ENCODE data around the gene PSMD14. TPM values are rescaled to one million over a fixed set of nuclear protein-coding genes. Genes with fewer than 3 reads are reported as not detected.
A peak's percentile ranks its signal among the peaks of the same experiment; 100 is the strongest.

PSMD14 gene
- total and polyA plus RNA-seq, 2 of the 13 experiments (the other 11 are each of a cell fraction or from before 2014, with no cell fraction given), result 60.6 to 149 TPM

DNA sequence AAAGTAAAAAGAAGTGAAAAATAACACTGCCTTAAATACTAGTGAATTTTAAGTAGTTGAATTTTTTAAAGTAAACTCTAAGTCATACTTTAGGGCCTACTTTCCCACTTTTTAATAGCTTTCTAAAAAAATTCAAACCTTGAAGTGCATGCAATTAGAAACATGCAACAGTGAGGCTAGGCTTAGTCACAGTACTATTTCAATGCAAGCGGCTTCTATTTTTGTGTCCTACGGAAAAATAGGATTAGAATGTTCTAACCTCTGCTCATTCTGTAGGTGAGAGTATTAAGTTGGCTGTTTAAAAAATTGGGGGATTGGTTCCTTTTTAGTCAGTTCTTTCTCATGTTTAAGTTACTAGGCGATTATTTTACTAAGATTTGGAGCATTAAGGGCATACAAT, 39.1 kb upstream of the PSMD14 start:
- intact Hi-C loops (cut with micrococcal nuclease; ENCODE audit: unreplicated experiment) (no loop called here), in situ Hi-C loops (cut with HindIII; ENCODE audit: extremely low pct_ligation_motif_present, low pct_unique_long_range_greater_than_20kb) (loop anchor here (25.0 kb wide), 2 partner anchors 293 to 668 kb away; no protein-coding TSS in a partner anchor)
- POLR2A ChIA-PET, result no interaction called here
- H3K27me3 ChIP-seq (ENCODE audit: control insufficient read depth in 1 of 2, insufficient read depth in 2 of 2, low read length in 2 of 2), result peaks cover 2 to 7% of the 10 kb centered on the region in 2 experiments; a peak in 4 of 5 replicates
- 62% methylated on average over 3 of the region's 3 CpGs for whole genome bisulfite sequencing (ENCODE audit: low lambda C conversion rate)
- no TSS peak for BruUV-seq (replicated peaks)
- DNase-seq (ENCODE audit: low spot score) (no peak), FAIRE-seq (no peak), ATAC-seq (no peak)
- CTCF ChIA-PET (ENCODE audit: low intra/inter-chr PET ratio, low total read pairs), result interaction anchor here (1.2 kb wide), 1 partner anchor 19 kb away, joined by 3 read pairs; no protein-coding TSS in a partner anchor
- TF ChIP-seq, protein P1, sequence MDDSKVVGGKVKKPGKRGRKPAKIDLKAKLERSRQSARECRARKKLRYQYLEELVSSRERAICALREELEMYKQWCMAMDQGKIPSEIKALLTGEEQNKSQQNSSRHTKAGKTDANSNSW (CRISPR knock-in tag; IDR thresholded peaks at IDR 0.05; ENCODE audit: borderline replicate concordance), result no peak
- TF ChIP-seq, protein P2, sequence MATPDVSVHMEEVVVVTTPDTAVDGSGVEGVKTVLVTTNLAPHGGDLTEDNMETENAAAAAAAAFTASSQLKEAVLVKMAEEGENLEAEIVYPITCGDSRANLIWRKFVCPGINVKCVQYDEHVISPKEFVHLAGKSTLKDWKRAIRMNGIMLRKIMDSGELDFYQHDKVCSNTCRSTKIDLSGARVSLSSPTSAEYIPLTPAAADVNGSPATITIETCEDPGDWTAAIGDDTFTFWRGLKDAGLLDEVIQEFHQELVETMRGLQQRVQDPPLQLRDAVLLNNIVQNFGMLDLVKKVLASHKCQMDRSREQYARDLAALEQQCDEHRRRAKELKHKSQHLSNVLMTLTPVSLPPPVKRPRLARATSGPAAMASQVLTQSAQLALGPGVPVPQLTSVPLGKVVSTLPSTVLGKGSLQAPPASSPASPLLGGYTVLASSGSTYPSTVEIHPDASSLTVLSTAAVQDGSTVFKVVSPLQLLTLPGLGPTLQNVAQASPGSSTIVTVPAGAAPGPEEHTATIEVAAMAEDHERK (CRISPR knock-in tag; IDR thresholded peaks at IDR 0.05; ENCODE audit: low read depth), result no peak
- H3K79me2 ChIP-seq (ENCODE audit: insufficient read depth, low read length), result no peaks in the 10 kb centered on the region
- H4K20me1 ChIP-seq (ENCODE audit: insufficient read depth, low read length), result no peaks in the 10 kb centered on the region
- no peaks in the 10 kb centered on the region for H3K9me3 ChIP-seq (ENCODE audit: low read length)
- H3K4me3 ChIP-seq (replicated peaks in 1 of 3; ENCODE audit: insufficient read depth in 1 of 3, low read depth in 2 of 3, low read length in 3 of 3), result no peak overlapping the region
- no peaks in the 10 kb centered on the region for H3K36me3 ChIP-seq (replicated peaks in 1 of 2; ENCODE audit: control insufficient read depth in 1 of 2, insufficient read depth in 2 of 2, low read length in 2 of 2)
- no peak overlapping the region for H3K9ac ChIP-seq (ENCODE audit: insufficient read depth, low read depth, low read length)
- H2AFZ ChIP-seq (ENCODE audit: low read length), result no peak overlapping the region
- no peaks in the 10 kb centered on the region for H3K4me1 ChIP-seq (ENCODE audit: insufficient read depth, low read length)
- no peak overlapping the region for H3K27ac ChIP-seq (ENCODE audit: extremely low read length, insufficient read depth, low read length)
- H3K4me2 ChIP-seq (ENCODE audit: low read depth, low read length), result no peak overlapping the region

DNA sequence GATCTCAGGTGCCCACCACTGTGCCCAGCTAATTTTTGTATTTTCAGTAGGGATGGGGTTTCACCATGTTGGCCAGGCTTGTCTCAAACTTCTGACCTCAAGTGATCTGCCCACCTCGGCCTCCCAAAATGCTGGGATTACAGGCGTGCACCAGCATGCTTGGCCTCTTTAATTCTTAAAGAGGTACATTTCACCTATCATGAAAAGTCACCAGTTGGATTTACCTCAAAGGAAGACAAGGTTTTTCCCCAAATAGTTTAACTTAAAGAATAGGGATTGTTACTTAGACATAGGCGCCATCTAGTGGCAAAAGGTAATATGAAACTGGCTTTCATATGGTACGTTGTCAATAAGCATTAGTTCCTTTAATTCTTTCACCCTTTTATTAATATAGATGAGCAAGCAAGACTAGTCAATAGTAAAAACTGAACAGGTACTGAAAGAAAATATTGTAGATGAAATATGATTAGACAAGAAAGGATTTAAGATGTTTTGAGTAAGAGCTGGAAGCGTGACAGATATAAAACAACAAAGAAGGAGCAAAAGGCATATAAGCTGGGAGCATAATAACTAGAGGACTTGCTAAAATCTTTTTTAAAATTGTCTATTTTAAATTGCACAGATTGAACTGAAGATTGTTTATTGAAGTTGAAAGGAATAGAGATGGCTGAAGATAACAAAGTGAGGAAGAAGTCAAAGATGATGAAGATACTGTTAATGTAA, 35.0 kb upstream of the PSMD14 start:
- WGBS (ENCODE audit: low lambda C conversion rate), result 7% methylated on average over 5 of the region's 5 CpGs
- TF ChIP-seq JUN (CRISPR knock-in tag; IDR thresholded peaks at IDR 0.05), result no peak
- TF ChIP-seq ZFP62 (CRISPR knock-in tag; IDR thresholded peaks at IDR 0.05), result no peak
- TF ChIP-seq ZNF737 (CRISPR knock-in tag; IDR thresholded peaks at IDR 0.05; ENCODE audit: borderline replicate concordance), result no peak
- no peak for TF ChIP-seq KDM6A (CRISPR knock-in tag; IDR thresholded peaks at IDR 0.05; ENCODE audit: low read depth)
- no peak for TF ChIP-seq KAT2B (IDR thresholded peaks at IDR 0.05; ENCODE audit: borderline replicate concordance, low read depth, low read length)
- TF ChIP-seq, protein P3, sequence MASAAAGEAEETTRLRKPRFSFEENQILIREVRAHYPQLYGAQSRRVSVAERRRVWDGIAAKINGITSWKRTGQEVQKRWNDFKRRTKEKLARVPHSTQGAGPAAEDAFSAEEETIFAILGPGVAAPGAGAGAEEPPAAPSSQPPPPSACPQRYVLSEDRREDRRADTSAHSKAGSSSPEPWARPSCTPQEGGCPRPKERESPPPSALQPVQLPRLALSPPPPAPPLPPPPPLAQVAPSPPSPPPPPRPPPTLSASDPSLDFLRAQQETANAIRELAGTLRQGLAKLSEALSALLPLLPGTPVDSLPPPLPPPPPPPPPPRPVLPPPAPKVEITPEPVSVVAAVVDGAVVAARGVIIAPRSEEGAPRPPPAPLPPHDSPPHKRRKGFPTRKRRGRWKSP (CRISPR knock-in tag; IDR thresholded peaks at IDR 0.05), result no peak
- no peak for TF ChIP-seq RORA (CRISPR knock-in tag; IDR thresholded peaks at IDR 0.05)
- no peak for TF ChIP-seq ATRX (CRISPR knock-in tag; IDR thresholded peaks at IDR 0.05; ENCODE audit: borderline replicate concordance)
- TF ChIP-seq, protein P1 (CRISPR knock-in tag; IDR thresholded peaks at IDR 0.05; ENCODE audit: borderline replicate concordance), result no peak
- no peak for TF ChIP-seq ZNF780A (CRISPR knock-in tag; IDR thresholded peaks at IDR 0.05)
- no peak for TF ChIP-seq FOXA1 (IDR thresholded peaks at IDR 0.05)
- peak; percentile 53 for TF ChIP-seq FOXA1 (CRISPR knock-in tag; IDR thresholded peaks at IDR 0.05)
- TF ChIP-seq DPF2 (CRISPR knock-in tag; IDR thresholded peaks at IDR 0.05; ENCODE audit: borderline replicate concordance, low read depth), result no peak
- no peak for TF ChIP-seq ZNF143 (CRISPR knock-in tag; IDR thresholded peaks at IDR 0.05)

More for the DNA sequence above, 35.0 kb upstream of the PSMD14 start:
- no peak overlapping the region for H3K9ac ChIP-seq (ENCODE audit: insufficient read depth, low read depth, low read length)
- in situ Hi-C loops (cut with HindIII; ENCODE audit: extremely low pct_ligation_motif_present, low pct_unique_long_range_greater_than_20kb) (loop anchor here (25.0 kb wide), 2 partner anchors 289 to 664 kb away; no protein-coding TSS in a partner anchor), intact Hi-C loops (cut with micrococcal nuclease; ENCODE audit: unreplicated experiment) (loop anchor here (1.0 to 2.0 kb wide), 3 partner anchors 22 to 1184 kb away; no protein-coding TSS in a partner anchor)
- no peak overlapping the region for H3K4me2 ChIP-seq (ENCODE audit: low read depth, low read length)
- ChIA-PET POLR2A (no interaction called here), CTCF (ENCODE audit: low intra/inter-chr PET ratio, low total read pairs) (interaction anchor here (1.1 to 3.5 kb wide), 3 partner anchors 23 to 210 kb away, joined by 3 to 39 read pairs (median 28); no protein-coding TSS in a partner anchor)
- ATAC-seq (peak; percentile 80), DNase-seq (ENCODE audit: low spot score) (peak; percentile 64), FAIRE-seq (peak; percentile 74)
- no peaks in the 10 kb centered on the region for H3K4me1 ChIP-seq (ENCODE audit: insufficient read depth, low read length)
- H3K9me3 ChIP-seq (ENCODE audit: low read length), result no peaks in the 10 kb centered on the region
- H2AFZ ChIP-seq (ENCODE audit: low read length), result no peak overlapping the region
- no peaks in the 10 kb centered on the region for H3K36me3 ChIP-seq (replicated peaks in 1 of 2; ENCODE audit: control insufficient read depth in 1 of 2, insufficient read depth in 2 of 2, low read length in 2 of 2)
- no peaks in the 10 kb centered on the region for H3K79me2 ChIP-seq (ENCODE audit: insufficient read depth, low read length)
- H4K20me1 ChIP-seq (ENCODE audit: insufficient read depth, low read length), result no peaks in the 10 kb centered on the region
- peaks cover 2 to 4% of the 10 kb centered on the region in 2 experiments; a peak in 2 of 5 replicates for H3K27me3 ChIP-seq (ENCODE audit: control insufficient read depth in 1 of 2, insufficient read depth in 2 of 2, low read length in 2 of 2)
- no TSS peak for BruUV-seq (replicated peaks)
- H3K27ac ChIP-seq (ENCODE audit: extremely low read length, insufficient read depth, low read length), result no peak overlapping the region
- no peak overlapping the region for H3K4me3 ChIP-seq (replicated peaks in 1 of 3; ENCODE audit: insufficient read depth in 1 of 3, low read depth in 2 of 3, low read length in 3 of 3)

Measured in HepG2 (cell line).